Measurements from ENCODE around the gene CKS1B.

Gene CKS1B

DNA sequence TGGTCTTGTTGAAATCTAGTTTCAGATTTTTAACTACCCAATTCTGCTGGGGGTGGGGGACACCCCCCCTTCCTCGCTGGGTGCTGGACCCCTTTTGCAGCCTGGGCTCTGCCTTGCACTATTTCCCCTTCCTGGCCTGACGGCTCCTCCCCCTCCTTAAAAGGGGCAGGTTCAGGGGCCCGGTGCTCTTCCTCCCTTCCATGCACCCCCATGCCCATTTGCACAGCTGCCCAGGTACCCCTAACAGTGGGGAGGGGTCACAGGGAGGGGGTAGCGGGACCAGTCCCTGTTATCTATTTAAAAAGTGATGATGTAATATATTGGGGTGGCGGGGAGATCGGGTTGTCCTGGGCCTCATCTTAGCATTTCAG is 43.5 kb downstream of the CKS1B start:
- peak overlapping the region; percentile 24 for H3K18ac ChIP-seq (ENCODE audit: low read length)
- peaks cover 9% of the 10 kb centered on the region for H3K4me1 ChIP-seq (ENCODE audit: control insufficient read depth, low read depth, low read length)
- H3K23ac ChIP-seq (ENCODE audit: low read length), result no peak overlapping the region
- H2BK5ac ChIP-seq (ENCODE audit: low read length), result no peak overlapping the region
- no peaks in the 10 kb centered on the region for H3K36me3 ChIP-seq (ENCODE audit: control insufficient read depth, insufficient read depth, low read length)
- H4K8ac ChIP-seq (ENCODE audit: low read depth, low read length), result no peak overlapping the region
- peak overlapping the region; percentile 69 for H2AK5ac ChIP-seq (ENCODE audit: low read length)
- peak overlapping the region; percentile 42 for H3K4me2 ChIP-seq (ENCODE audit: low read length)
- H2BK15ac ChIP-seq (replicated peaks; ENCODE audit: low read depth), result no peak overlapping the region
- H3K4me3 ChIP-seq (ENCODE audit: low read length), result no peak overlapping the region
- no peak for DNase-seq
- H3K27me3 ChIP-seq (ENCODE audit: insufficient read depth, low read length, poor library complexity), result no peaks in the 10 kb centered on the region
- H3K4ac ChIP-seq (ENCODE audit: low read depth, low read length), result no peak overlapping the region
- H2BK120ac ChIP-seq (ENCODE audit: low read depth, low read length), result no peak overlapping the region
- no peaks in the 10 kb centered on the region for H3K79me1 ChIP-seq (ENCODE audit: low read length)
- H3K27ac ChIP-seq (ENCODE audit: low read depth, low read length), result peak overlapping the region; percentile 37
- H3K9ac ChIP-seq (ENCODE audit: low read length), result peak overlapping the region; percentile 65
- H4K5ac ChIP-seq (ENCODE audit: low read length), result no peak overlapping the region
- H3K56ac ChIP-seq (ENCODE audit: low read length), result peak overlapping the region; percentile 70
- no CpG with 5 or more reads among the region's 6 CpGs for WGBS (ENCODE audit: extremely low coverage, insufficient coverage, low lambda C conversion rate)
- H3K79me2 ChIP-seq (ENCODE audit: control insufficient read depth, insufficient read depth, low read length), result no peaks in the 10 kb centered on the region

DNA sequence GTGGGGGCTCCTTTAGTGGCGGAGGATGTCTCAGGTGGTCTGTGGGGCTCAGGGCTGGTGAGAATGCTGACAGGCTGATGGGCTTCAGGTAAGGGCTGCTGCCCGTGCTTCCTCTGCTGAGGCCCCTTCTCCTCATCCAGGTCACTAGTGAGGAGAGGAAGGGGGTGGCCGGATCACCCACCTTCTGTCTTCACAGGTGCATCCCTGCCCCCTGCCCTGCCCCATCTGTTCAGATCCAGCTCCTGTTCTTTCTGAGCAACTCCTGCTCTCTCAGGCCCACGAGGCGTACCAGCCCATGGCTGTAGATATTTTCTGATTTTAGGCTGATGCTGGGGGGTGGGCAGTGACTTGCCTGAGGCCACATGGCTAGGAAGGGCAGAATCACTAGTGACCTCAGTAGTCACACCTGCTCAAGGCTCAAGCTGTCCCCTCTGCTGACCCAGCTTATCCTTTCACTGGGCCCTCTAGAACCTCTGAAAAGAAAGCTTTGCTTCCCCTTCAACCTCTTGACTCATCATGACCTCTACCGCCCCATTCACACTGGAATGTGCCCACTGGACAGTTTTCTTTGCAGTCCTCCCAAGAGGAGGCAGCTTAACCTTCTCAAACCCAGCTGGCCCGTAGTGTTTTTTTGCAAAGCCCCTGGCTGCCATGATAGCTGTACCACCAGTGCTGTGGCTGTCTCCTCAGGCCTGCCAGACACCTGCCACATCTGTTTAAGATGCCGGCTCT is 44.3 kb downstream of the CKS1B start:
- Histone ChIP-seq H3K79me1 (ENCODE audit: low read length) (no peaks in the 10 kb centered on the region), H3K4me3 (ENCODE audit: low read length) (no peak overlapping the region), H3K4ac (ENCODE audit: low read depth, low read length) (no peak overlapping the region), H3K56ac (ENCODE audit: low read length) (no peak overlapping the region), H4K8ac (ENCODE audit: low read depth, low read length) (no peak overlapping the region), H3K9ac (ENCODE audit: low read length) (no peak overlapping the region), H3K23ac (ENCODE audit: low read length) (no peak overlapping the region), H3K18ac (ENCODE audit: low read length) (no peak overlapping the region), H4K5ac (ENCODE audit: low read length) (no peak overlapping the region), H3K27ac (ENCODE audit: low read depth, low read length) (no peak overlapping the region), H3K4me2 (ENCODE audit: low read length) (no peak overlapping the region), H2BK120ac (ENCODE audit: low read depth, low read length) (no peak overlapping the region), H3K79me2 (ENCODE audit: control insufficient read depth, insufficient read depth, low read length) (no peaks in the 10 kb centered on the region), H2BK5ac (ENCODE audit: low read length) (no peak overlapping the region), H2AK5ac (ENCODE audit: low read length) (no peak overlapping the region), H3K27me3 (ENCODE audit: insufficient read depth, low read length, poor library complexity) (no peaks in the 10 kb centered on the region), H2BK15ac (replicated peaks; ENCODE audit: low read depth) (no peak overlapping the region), H3K4me1 (ENCODE audit: control insufficient read depth, low read depth, low read length) (peaks cover 8% of the 10 kb centered on the region), H3K36me3 (ENCODE audit: control insufficient read depth, insufficient read depth, low read length) (no peaks in the 10 kb centered on the region)
- no peak for DNase-seq
- WGBS (ENCODE audit: extremely low coverage, insufficient coverage, low lambda C conversion rate), result no CpG with 5 or more reads among the region's 8 CpGs

DNA sequence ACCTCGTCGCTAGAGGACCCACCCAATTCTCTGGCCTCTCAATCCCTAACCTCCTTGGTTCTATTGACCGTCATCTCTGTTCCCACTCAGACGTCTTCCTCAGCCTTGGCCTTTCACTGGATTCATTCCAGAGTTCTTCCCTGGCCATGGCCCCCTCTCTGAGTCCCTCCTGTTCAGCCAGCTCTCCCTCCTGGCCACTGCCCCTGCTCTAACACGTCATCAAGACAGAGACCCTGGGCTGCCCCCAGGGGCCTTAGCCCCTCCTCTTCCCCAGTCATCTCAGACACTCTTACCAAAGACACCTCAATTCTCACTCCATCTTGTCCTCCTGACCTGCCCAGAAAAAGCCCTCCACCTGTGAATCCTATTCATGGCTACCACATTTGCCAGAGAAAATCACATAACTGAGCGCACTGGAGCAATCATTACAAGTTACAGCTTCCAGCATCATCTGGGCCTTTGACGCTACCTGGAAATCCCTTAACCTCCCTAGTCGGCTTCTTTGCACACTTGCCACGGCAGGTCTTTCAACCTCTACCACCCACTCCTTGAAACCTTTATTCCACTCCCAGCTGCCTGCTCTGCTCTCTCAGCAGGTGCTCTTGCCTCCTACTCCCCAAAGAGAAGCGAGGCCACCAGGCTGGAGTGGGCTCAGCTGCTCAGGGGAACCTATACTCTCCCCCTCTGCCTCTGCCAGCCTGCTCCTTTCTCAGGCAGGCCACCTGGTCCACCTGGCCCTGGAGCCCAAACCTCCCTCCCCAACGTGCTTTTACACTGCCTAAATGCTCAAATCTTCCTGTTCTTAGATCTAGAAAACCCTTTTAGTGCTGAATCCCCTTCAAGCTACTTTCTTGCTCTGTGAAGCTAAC is 45.1 kb downstream of the CKS1B start:
- peaks cover 5% of the 10 kb centered on the region for H3K4me1 ChIP-seq (ENCODE audit: control insufficient read depth, low read depth, low read length)
- H3K27ac ChIP-seq (ENCODE audit: low read depth, low read length), result no peak overlapping the region
- H3K27me3 ChIP-seq (ENCODE audit: insufficient read depth, low read length, poor library complexity), result no peaks in the 10 kb centered on the region
- H3K36me3 ChIP-seq (ENCODE audit: control insufficient read depth, insufficient read depth, low read length), result no peaks in the 10 kb centered on the region
- H4K5ac ChIP-seq (ENCODE audit: low read length), result no peak overlapping the region
- DNase-seq, result no peak
- no peak overlapping the region for H2BK15ac ChIP-seq (replicated peaks; ENCODE audit: low read depth)
- H3K4me2 ChIP-seq (ENCODE audit: low read length), result no peak overlapping the region
- no peak overlapping the region for H3K23ac ChIP-seq (ENCODE audit: low read length)
- no peaks in the 10 kb centered on the region for H3K79me2 ChIP-seq (ENCODE audit: control insufficient read depth, insufficient read depth, low read length)
- no peak overlapping the region for H2BK5ac ChIP-seq (ENCODE audit: low read length)
- no peaks in the 10 kb centered on the region for H3K79me1 ChIP-seq (ENCODE audit: low read length)
- H3K4me3 ChIP-seq (ENCODE audit: low read length), result no peak overlapping the region
- no peak overlapping the region for H3K9ac ChIP-seq (ENCODE audit: low read length)
- H3K18ac ChIP-seq (ENCODE audit: low read length), result no peak overlapping the region
- no CpG with 5 or more reads among the region's 11 CpGs for WGBS (ENCODE audit: extremely low coverage, insufficient coverage, low lambda C conversion rate)
- no peak overlapping the region for H4K8ac ChIP-seq (ENCODE audit: low read depth, low read length)
- H3K4ac ChIP-seq (ENCODE audit: low read depth, low read length), result no peak overlapping the region
- H2AK5ac ChIP-seq (ENCODE audit: low read length), result no peak overlapping the region
- no peak overlapping the region for H3K56ac ChIP-seq (ENCODE audit: low read length)
- H2BK120ac ChIP-seq (ENCODE audit: low read depth, low read length), result no peak overlapping the region

DNA sequence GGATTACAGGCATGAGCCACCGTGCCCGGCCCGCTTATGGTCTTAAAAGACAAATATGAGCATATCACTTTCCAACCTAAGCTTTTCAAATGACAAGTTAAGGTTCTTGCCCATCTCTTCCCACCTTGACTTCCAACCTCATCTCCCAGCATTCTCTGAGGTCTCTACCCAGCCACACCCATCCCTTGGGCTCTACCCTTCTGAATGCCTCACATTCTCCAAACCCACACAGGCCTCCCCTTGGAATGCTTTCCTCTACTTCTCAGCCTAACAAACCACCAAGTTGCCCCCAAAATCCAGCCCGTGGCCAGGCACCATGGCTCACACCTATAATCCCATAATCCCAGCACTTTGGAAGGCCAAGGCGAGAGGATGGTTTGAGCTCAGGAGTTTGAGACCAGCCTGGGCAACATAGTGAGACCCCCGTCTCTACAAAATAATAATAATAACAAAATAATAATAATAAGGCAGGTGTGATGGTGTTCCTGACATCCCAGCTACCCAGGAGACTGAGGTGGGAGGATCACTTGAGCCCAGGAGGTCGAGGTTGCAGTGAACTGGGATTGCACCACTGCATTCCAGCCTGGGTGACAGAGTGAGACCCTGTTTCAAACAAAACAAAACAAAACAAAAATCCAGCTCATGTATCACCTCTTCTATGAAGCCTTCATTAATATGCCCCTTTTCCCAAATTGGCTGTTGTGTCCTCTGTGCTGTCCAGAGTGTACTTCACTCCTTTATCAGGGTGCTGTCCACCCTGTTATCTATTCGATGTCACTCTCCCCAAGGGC is 47.9 kb downstream of the CKS1B start:
- H2BK15ac ChIP-seq (replicated peaks; ENCODE audit: low read depth), result no peak overlapping the region
- no peak overlapping the region for H3K4me2 ChIP-seq (ENCODE audit: low read length)
- no peak overlapping the region for H2AK5ac ChIP-seq (ENCODE audit: low read length)
- no peak overlapping the region for H3K23ac ChIP-seq (ENCODE audit: low read length)
- H3K4me3 ChIP-seq (ENCODE audit: low read length), result no peak overlapping the region
- no CpG with 5 or more reads among the region's 8 CpGs for WGBS (ENCODE audit: extremely low coverage, insufficient coverage, low lambda C conversion rate)
- H3K27me3 ChIP-seq (ENCODE audit: insufficient read depth, low read length, poor library complexity), result no peaks in the 10 kb centered on the region
- no peaks in the 10 kb centered on the region for H3K79me2 ChIP-seq (ENCODE audit: control insufficient read depth, insufficient read depth, low read length)
- DNase-seq, result peak; percentile 42
- no peaks in the 10 kb centered on the region for H3K36me3 ChIP-seq (ENCODE audit: control insufficient read depth, insufficient read depth, low read length)
- H2BK5ac ChIP-seq (ENCODE audit: low read length), result no peak overlapping the region
- no peak overlapping the region for H3K56ac ChIP-seq (ENCODE audit: low read length)
- H3K18ac ChIP-seq (ENCODE audit: low read length), result no peak overlapping the region
- H3K79me1 ChIP-seq (ENCODE audit: low read length), result no peaks in the 10 kb centered on the region
- no peak overlapping the region for H2BK120ac ChIP-seq (ENCODE audit: low read depth, low read length)
- H4K5ac ChIP-seq (ENCODE audit: low read length), result no peak overlapping the region
- H4K8ac ChIP-seq (ENCODE audit: low read depth, low read length), result no peak overlapping the region
- H3K27ac ChIP-seq (ENCODE audit: low read depth, low read length), result no peak overlapping the region
- H3K4me1 ChIP-seq (ENCODE audit: control insufficient read depth, low read depth, low read length), result peaks cover 3% of the 10 kb centered on the region
- H3K9ac ChIP-seq (ENCODE audit: low read length), result no peak overlapping the region
- no peak overlapping the region for H3K4ac ChIP-seq (ENCODE audit: low read depth, low read length)

DNA sequence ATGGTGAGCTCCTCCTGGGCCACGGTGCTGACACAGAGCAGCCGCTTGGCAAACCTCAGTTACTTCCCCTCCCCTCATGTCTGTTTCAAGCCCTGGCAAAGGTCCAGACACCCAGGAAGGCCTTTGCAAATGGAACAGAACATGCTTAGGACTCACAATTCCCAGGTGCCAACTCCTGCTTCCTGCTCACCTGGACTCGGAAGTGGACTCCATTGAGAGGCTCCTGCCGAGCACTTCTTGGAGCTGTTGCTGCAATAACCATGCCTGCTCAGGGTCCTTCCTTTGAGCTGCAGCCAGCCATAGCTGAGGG is 48.4 kb downstream of the CKS1B start:
- H4K5ac ChIP-seq (ENCODE audit: low read length), result no peak overlapping the region
- H3K27me3 ChIP-seq (ENCODE audit: insufficient read depth, low read length, poor library complexity), result no peaks in the 10 kb centered on the region
- no peak overlapping the region for H2BK120ac ChIP-seq (ENCODE audit: low read depth, low read length)
- no peak overlapping the region for H3K56ac ChIP-seq (ENCODE audit: low read length)
- no peaks in the 10 kb centered on the region for H3K79me2 ChIP-seq (ENCODE audit: control insufficient read depth, insufficient read depth, low read length)
- H3K4me1 ChIP-seq (ENCODE audit: control insufficient read depth, low read depth, low read length), result no peaks in the 10 kb centered on the region
- H3K4me3 ChIP-seq (ENCODE audit: low read length), result no peak overlapping the region
- H3K4me2 ChIP-seq (ENCODE audit: low read length), result no peak overlapping the region
- no CpG with 5 or more reads among the region's 4 CpGs for WGBS (ENCODE audit: extremely low coverage, insufficient coverage, low lambda C conversion rate)
- no peak overlapping the region for H4K8ac ChIP-seq (ENCODE audit: low read depth, low read length)
- no peak for DNase-seq
- no peak overlapping the region for H3K18ac ChIP-seq (ENCODE audit: low read length)
- H3K79me1 ChIP-seq (ENCODE audit: low read length), result no peaks in the 10 kb centered on the region
- no peak overlapping the region for H3K27ac ChIP-seq (ENCODE audit: low read depth, low read length)
- H2BK5ac ChIP-seq (ENCODE audit: low read length), result no peak overlapping the region
- H2AK5ac ChIP-seq (ENCODE audit: low read length), result no peak overlapping the region
- H3K36me3 ChIP-seq (ENCODE audit: control insufficient read depth, insufficient read depth, low read length), result no peaks in the 10 kb centered on the region
- no peak overlapping the region for H3K4ac ChIP-seq (ENCODE audit: low read depth, low read length)
- H3K9ac ChIP-seq (ENCODE audit: low read length), result no peak overlapping the region
- no peak overlapping the region for H3K23ac ChIP-seq (ENCODE audit: low read length)
- H2BK15ac ChIP-seq (replicated peaks; ENCODE audit: low read depth), result no peak overlapping the region
